HG02798 (cell line): ENCODE measurements around the gene KYAT1.

Source experiments
- ATAC-seq: cut with Tn5 transposase; IDR thresholded peaks from one replicate; pipeline ENCODE4 v1.9.1; 2021; ENCODE audit warnings: mild to moderate bottlenecking; ENCODE audit not compliant: unreplicated experiment, poor library complexity

KYAT1 gene

DNA sequence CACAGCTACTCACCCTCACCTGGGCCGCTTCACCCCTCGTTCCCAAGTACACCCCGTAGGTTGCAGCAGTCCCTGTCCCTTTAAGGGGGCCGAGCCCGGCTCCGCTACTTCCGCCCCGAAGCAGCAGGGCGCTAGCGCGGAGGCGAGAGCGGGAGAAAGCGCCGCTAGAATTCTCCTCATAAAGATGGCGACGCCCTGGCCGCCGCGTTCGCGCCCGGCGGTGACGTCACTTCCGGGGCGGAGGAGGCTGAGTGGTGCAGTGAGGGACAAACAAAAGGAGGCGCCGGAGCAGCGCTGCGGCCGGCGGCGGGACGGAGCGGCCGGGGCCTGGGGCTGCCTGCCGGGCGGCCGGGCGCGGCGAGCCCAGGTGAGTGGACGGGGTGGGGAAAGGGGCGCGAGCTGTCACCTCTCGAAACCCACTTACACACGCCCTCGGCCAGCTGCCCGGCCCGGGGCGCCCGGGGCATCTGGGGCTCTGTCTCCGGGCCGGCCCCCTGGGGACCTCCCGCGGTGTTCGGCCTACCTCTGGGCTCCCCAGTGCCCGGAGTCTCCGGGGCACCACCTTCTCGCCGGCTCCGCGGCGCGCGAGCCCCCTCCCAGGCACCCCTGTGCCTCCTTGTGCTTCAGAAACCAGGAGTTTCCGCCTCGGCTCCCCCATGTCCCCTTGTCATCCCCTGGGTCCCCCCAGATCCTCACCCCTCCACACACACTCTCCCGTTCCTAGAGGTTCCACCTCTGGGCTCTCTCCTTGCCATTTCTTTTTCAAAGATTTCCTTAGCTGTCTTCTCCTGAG lies at the start of gene KYAT1, which contains the start of gene LRRC8A:
KYAT1 (minus strand) TSS at position 67 of the 793 bp plus-strand sequence. CDS start 36,545 bp downstream, outside the sequence.
LRRC8A (plus strand) TSS at position 250 of the 793 bp plus-strand sequence. CDS start 25,032 bp downstream, outside the sequence.
- ATAC-seq = peak; percentile 88

DNA sequence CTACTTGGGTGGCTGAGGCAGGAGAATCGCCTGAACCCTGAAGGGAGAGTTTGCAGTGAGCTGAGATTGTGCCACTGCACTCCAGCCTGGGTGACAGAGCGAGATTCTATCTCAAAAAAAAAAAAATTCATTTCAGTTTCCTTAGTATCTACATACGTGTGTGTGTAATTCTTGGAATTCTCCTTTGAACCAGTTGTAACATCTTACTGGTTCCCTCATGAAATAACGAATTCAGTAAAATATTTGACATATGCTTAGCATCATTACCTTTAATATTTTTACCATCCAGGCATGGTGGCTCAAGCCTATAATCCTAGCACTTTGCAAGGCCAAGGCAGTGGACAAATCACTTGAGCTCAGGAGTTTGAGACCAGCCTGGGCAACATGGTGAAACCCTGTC lies 47.8 kb upstream of the KYAT1 start:
- no peak for ATAC-seq

DNA sequence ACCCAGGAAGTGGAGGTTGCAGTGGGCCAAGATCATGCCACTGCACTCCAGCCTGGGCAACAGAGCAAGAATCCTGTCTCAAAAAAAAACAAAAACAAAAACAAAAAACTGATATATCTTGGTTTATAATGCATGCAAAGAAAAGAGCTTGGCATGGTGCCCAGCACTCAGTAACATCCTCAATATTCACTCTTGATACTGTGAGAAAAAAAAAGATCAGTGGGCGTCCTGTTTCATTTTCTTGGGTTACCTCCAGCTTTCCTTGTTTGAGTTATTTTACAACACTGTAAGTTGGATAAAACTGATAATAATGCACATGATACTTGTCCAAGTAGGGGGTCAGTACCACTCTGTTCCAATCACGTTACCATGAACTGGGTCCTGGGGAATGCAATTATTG lies 46.9 kb upstream of the KYAT1 start:
- no peak for ATAC-seq

DNA sequence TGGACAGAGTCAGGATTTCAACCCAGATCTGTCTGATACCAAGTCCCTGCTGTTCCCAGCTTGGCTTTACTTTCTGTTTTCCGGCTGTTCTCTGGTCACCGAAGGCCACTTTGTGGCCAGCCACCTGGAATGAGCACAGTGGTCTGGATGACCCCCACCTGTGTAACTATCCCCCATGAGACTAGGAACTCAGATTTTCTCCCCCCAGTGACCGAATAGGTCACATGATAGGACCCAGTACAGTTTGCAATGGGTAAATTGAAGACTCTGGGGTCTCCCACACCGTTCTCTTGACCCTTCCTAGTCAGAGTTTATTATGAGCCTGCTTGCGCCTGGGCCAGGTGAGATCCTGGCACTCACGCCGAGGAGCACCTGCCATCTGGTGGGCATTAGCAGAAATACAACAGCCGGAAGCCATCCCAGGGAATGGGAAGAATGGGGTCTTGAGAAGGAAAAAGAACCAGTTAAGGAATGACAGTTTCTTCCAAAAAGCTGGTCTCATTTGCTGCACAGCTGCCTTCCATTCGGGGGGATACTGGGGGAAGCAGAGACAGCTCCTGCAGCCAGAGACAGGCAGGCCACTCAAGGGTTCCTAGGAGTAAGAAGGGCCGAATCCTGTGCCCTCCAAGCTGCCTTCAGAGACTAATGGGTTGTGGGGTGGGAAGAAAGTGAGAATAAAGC lies 46.1 kb upstream of the KYAT1 start:
- peak; percentile 35 for ATAC-seq

DNA sequence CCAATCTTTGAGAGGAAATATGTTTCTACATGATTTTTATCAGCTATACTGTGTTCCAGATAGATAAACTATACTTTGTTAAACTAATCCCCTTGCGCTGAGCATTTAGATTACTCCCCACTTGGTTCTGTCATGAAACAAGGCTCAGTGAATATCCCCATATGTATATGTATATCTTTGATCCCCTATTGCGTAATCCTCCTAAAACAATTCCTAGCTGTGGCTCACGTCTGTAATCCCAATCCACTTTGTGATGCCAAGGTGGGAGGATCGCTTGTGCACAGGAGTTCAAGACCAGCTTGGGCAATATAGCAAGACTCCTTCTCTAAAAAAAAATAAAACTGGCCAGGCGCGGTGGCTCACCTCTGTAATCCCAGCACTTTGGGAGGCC lies 41.7 kb upstream of the KYAT1 start:
- ATAC-seq = no peak

DNA sequence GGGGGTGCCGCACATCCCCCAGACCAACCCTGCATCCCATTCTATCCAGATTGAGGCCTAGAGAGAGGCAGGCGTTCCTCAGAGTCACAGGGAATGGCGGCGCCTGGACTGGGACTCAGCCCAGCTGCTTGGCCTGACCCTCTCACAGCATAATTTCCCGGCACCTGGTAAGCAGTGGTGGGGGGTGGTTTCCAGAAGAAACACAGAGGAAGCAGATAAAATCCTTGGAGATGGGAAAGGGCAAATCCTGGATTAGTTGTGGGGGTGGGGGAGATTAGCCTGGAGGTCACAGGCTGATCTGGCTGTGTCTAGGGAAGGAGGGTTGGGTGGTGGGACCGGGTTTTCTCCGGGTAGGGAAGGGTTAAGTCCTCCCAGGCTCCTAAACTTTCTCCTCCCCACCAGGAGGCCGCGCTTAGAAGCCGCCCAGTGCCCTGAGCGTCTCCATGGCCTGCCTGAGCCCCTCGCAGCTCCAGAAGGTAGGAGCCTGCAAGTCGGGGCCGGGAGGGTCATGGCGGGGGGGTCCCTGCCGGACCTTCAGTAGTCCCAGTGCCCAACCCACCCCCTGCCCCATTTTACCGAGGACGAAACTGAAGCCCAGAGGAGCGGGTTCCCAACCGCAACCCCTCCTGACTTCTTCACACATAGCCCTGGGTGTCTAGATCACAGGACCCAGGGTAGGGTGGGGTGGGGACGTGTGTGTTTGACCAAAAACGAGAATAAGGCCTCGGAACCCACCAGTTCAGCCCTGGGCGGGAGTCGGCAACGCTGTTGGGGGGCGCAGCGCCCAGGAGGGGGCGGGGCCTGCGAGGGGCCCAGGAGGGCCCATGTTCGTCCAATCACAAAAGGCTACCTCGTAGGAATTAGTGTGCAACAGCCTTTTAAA lies 40.4 kb upstream of the KYAT1 start:
- ATAC-seq = no peak

DNA sequence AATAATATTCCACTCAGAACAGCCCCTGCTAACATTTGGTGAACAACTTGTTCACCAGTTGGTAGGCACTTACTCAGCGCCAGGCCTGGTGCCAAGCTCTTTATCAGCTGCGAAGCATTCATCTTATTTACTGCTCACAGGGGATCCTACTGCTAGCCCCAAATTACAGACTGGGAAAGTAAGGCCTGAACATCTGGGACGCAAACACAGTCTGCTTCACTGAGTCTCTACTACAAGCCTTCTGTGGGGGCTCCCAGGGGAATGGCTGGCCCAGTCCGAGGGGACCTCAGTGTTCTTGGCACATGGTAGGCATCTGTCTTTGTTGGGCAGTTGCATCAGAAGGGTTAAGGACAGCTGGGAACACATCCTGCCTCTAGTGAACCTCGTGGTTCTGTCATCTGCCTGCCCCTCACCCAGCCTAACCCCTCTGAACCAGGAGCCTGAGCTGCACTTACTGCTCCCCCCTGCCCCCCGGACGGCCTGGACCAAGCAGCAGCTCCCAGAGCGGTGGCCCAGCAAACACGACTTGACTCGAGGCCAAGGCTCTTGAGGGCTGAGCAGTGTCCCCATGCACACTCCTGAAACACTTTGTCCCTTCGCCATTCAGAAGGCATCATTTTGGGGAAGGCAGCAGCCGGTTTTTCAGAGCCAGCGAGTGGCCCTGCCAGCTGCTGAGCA lies 38.8 kb upstream of the KYAT1 start, which contains the start of gene PHYHD1:
PHYHD1 (plus strand) TSS at position 602 of the 678 bp plus-strand sequence. CDS start 1,342 bp downstream, outside the sequence.
- ATAC-seq = no peak

DNA sequence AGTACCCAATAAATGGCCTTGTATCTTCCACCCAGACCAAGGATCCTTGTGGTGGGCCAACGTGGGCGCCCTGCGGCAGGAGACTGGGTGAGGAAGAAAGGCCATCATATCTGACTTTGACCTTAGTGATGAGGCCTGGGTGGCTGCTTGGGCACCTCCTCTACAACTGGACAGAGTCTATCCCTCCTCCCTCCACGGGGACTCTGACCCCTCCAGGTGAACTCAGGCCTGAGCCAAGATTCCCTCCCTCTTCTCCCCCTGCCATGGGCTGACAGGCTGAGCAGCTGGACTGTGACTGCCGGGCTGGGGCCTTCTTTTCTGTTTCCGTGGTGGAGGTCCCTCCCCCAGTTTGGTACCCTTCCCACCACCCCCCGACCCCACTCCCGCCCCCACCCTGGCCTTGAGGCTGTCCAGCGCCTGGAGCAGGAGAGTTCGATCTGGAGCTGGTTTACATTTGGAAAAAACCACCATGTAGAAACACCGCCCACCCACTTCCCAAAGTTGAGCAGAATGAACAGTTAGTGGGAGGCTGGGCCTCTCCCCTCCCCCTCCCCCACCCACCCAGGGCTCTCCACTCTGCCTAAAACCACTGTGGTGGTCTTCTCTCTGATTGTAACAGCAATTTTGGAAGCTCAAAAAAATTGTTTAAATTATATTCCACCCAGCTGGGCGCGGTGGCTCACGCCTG lies 37.8 kb upstream of the KYAT1 start:
- no peak for ATAC-seq

DNA sequence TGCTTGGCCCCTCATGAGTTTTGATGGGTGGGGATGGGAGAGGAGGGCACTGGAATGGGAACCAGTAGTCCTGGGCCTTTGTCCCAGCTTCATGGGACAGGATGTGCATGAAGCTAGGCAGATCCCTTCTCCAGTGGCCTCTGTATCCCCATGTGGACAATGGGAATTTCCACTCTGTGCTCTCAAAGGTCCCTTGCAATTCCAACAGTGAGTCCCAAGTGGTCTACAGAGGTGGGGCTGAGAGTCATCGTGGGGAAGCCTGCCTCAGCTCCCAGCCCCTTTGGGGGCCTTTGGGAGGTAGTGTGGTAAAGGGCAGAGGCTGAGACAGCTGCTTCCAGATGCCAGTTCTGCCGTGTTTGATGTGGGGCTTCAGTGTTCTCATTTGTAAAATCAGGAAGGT lies 37.2 kb upstream of the KYAT1 start:
- ATAC-seq = no peak

DNA sequence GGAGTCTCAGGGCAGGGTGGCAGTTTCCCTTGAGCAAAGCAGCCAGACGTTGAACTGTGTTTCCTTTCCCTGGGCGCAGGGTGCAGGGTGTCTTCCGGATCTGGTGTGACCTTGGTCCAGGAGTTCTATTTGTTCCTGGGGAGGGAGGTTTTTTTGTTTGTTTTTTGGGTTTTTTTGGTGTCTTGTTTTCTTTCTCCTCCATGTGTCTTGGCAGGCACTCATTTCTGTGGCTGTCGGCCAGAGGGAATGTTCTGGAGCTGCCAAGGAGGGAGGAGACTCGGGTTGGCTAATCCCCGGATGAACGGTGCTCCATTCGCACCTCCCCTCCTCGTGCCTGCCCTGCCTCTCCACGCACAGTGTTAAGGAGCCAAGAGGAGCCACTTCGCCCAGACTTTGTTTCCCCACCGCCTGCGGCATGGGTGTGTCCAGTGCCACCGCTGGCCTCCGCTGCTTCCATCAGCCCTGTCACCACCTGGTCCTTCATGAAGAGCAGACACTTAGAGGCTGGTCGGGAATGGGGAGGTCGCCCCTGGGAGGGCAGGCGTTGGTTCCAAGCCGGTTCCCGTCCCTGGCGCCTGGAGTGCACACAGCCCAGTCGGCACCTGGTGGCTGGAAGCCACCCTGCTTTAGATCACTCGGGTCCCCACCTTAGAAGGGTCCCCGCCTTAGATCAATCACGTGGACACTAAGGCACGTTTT lies 35.5 kb upstream of the KYAT1 start:
- no peak for ATAC-seq

DNA sequence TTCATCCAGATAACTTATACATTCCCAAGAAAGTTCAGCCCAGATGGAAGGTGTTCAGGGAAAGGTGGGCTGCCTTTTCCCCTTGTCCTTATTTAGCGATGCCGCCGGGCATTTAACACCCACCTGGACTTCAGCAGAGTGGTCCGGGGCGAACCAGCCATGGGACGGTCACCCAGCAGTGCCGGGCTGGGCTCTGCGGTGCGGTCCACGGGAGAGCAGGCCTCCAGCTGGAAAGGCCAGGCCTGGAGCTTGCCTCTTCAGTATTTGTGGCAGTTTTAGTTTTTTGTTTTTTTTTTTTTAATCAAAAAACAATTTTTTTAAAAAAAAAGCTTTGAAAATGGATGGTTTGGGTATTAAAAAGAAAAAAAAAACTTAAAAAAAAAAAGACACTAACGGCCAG lies 35.0 kb upstream of the KYAT1 start:
- ATAC-seq = no peak

DNA sequence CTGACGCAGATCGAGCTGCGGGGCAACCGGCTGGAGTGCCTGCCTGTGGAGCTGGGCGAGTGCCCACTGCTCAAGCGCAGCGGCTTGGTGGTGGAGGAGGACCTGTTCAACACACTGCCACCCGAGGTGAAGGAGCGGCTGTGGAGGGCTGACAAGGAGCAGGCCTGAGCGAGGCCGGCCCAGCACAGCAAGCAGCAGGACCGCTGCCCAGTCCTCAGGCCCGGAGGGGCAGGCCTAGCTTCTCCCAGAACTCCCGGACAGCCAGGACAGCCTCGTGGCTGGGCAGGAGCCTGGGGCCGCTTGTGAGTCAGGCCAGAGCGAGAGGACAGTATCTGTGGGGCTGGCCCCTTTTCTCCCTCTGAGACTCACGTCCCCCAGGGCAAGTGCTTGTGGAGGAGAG lies 34.5 kb upstream of the KYAT1 start:
- no peak for ATAC-seq

DNA sequence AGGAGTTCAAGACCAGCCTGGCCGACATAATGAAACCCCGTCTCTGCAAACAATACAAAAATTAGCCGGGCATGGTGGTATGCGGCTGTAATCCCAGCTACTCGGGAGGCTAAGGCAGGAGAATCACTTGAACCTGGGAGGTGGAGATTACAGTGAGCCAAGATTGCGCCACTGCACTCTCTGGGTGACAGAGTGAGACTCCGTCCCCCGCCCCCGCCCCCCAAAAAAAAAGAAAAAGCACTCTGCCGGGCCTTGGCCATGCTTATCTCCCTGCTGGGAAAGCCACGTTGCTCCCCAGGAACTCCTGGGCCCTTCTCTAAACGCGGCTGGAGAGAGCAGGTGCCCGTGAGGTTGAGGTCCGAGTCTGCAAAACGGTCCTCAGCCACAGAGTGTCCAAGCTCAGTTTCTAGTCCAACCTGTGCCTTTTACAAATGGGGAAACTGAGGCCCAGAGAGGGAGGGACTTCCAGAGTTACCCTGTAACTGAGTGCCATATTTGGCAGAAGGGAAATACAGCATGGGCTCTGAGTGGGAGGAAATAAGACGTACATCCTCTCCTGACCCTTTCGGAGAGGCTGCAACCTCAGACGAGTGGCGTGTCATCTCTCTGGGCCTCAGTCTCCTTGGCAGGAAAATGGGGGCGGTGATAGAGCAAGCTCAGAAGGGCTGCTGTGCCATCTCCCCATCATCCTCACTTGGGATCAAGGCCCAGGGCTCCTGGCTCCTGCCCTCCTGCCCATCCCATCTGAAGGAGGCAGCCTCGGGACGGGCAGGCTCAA lies 32.4 kb upstream of the KYAT1 start:
- ATAC-seq = no peak

DNA sequence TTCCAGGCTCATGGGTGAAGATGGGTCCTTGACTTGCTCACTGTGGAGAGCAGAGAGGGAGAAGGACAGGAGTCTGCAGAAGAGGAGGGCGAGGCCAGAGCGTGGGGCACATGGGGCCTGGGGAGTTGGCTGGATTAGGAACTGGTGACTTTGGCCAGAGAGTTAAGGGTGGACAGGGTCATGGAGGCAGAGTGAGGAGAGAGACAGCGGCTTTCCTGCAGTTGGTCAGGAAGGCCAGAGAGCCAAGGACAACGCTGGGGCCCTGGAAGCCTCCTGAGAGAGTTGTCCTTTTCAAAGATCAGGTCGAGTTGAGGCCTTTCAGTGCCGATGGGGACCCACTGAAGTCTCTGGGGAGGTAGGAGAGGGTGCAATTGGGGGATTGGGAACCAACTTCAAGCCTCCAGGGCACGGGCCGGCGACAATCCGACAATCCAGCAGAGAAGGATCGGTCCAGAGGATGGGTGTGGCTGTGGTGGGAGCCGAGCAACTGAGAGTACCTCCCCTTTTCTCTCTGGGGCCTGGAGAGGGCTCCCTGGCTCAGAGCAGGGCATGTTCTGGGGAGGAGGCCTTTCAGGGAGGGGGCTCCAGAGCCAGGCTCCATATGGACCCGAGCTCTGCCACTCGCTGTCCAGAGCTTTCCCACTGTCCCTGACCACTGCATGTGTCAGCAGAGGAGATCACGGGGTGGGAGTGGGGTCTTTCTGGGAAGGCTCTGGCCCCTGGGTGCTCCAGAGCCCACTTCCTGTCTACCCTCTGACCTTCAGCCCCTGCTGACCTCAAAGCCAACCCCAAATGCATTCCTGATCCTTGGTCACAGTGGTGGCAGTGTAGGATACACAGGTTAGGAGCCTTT lies 31.5 kb upstream of the KYAT1 start:
- ATAC-seq = no peak

DNA sequence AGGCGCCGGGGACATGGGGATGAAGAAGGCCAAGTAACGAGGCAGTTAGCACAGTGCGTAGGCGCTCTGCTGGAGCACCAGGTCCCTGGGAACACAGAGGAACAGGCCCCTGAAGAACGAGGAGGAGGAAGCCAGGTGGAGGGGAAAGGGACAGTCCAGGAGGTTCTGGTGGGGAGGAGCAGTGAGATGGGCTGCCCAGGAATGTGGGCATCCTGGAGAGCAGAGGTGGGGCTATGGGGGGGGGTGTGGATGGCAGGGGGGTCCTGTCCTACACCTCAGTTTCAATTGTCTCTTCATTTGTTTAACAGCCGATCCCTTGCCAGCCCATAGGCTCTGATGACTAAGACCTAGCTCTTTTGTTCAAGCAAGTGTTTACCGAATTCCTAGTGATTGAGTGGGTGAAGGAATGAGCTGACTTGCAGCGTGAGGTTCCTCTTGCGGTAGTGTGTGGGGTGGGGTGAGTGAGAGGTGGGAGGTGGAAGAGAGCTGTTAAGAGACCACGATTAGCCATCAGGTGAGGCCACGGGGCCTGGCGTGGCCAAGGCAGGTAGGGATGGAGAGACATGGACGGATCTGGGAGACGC lies 30.6 kb upstream of the KYAT1 start:
- no peak for ATAC-seq

DNA sequence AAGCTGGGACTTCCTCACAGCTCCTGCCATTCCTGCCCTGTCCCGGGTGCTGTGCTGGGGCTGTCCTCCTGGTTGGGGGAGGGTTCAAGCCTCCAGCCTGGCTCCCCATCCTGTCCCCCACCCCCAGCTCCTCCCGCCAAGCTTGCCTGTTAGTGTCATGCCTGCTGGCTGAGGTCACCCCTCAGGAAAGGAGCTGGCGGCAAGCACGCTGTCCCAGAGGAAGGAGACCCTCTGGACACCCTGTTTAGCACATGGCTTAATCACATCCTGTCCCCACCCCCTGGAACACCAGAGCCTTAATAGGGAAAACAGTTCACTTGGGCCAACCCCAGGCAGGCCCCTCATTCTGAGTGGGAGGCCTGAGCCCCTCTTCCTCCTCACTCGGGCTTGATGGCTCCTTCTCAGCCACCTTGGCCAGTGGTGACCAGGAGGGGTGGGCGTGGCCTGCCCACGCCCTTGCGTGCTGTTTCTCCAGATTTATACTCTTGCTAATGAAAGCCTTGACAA lies 29.8 kb upstream of the KYAT1 start:
- ATAC-seq = no peak

DNA sequence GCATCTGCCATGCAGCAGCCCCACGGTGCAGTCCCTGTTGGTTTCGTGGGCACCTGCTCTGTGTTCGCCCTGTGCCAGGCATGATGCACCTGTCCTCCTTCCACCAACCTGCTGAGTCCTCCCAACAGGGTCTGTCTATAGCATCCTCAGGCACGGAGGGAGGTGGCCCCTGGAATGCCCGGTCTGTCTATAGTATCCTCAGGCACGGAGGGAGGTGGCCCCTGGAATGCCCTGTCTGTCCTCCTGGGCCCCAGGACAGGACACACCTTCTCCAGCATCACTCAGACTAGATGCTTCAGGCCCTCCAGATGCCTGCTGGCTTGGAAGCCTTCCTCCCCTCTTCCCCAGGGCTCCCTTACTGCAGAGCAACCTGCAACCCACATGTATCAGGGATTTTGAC lies 29.2 kb upstream of the KYAT1 start:
- ATAC-seq = no peak
